GM12878 (cell line): ENCODE measurements around the gene CCL22. TPM values are rescaled to one million over a fixed set of nuclear protein-coding genes. Genes with fewer than 3 reads are reported as not detected.

Experiments used
- ATAC-seq: fragments of 200-7000 bp; cut with Tn5 transposase; 3 replicates; pipeline ENCODE4 v1.9.1; 2020; ENCODE audit warnings: mild to moderate bottlenecking, moderate library complexity
- BruUV-seq: library from RNA; stranded (reverse); fragments of 400-500 nt; replicated peaks from 2 replicates; lab custom pipeline; 2021; lab: Mats Ljungman, UMichigan
- CTCF ChIA-PET: fragments of 300-600 bp; sonication (Branson Sonifier 250); formaldehyde crosslinking; extraction: SDS; loops from one replicate; lab custom pipeline; 2021; ENCODE audit warnings: inconsistent platforms; lab: Yijun Ruan, JAX
- POLR2A ChIA-PET: fragments of 350-600 bp; formaldehyde crosslinking; extraction: SDS; loops from one replicate; lab custom pipeline; 2021; ENCODE audit warnings: inconsistent platforms; lab: Charles Lee
- RAD21 ChIA-PET: fragments of 300-600 bp; sonication (Branson Sonifier 250); formaldehyde crosslinking; loops from one replicate; lab custom pipeline; 2023; ENCODE audit warnings: antibody characterized with exemption; ENCODE audit not compliant: unreplicated experiment; lab: Charles Lee
- SMC1A ChIA-PET: fragments of 300-600 bp; sonication (Branson Sonifier 250); formaldehyde crosslinking; loops from one replicate; lab custom pipeline; 2023; ENCODE audit not compliant: unreplicated experiment, uncharacterized antibody; lab: Charles Lee
- DNase-seq: peaks from one replicate; pipeline ENCODE4 v3.0.0-alpha.2; 2011; ENCODE audit warnings: low read depth, low spot score
- FAIRE-seq: peaks from 3 replicates; lab custom pipeline; 2011; peaks lifted over from hg19 to GRCh38; lab: Jason Lieb, UNC
- H2AFZ ChIP-seq: 2 replicates; pipeline ENCODE4 v1.6.0; 2011; ENCODE audit warnings: low read depth, low read length, control low read depth; ENCODE audit not compliant: control insufficient read depth
- H3K27ac ChIP-seq: 2 replicates; pipeline ENCODE4 v1.5.1; 2011; ENCODE audit warnings: control low read depth; ENCODE audit not compliant: control insufficient read depth, insufficient read depth
- H3K27me3 ChIP-seq, 2 experiments: replicated peaks in 1 of 2; 2 replicates each; pipeline versions ENCODE4 v1.6.0 to v1.6.1; 2011; ENCODE audit warnings: low read length in 1 of 2; ENCODE audit not compliant: control insufficient read depth in 2 of 2, insufficient read depth in 2 of 2
- H3K36me3 ChIP-seq, 2 experiments: 2 replicates each; pipeline ENCODE4 v1.5.1; 2011; ENCODE audit warnings: low read length in 1 of 2; ENCODE audit not compliant: control insufficient read depth in 2 of 2, insufficient read depth in 2 of 2
- H3K4me1 ChIP-seq: 2 replicates; pipeline ENCODE4 v1.6.1; 2011; ENCODE audit warnings: mild to moderate bottlenecking, low read length, moderate library complexity, mixed read lengths; ENCODE audit not compliant: control insufficient read depth, insufficient read depth
- H3K4me2 ChIP-seq: 2 replicates; pipeline ENCODE4 v1.6.0; 2011; ENCODE audit warnings: control low read depth; ENCODE audit not compliant: control insufficient read depth, insufficient read depth
- H3K4me3 ChIP-seq: fragments of 200-600 bp; sonication (generic); 2 replicates; pipeline ENCODE4 v1.5.1; 2016
- H3K79me2 ChIP-seq: 2 replicates; pipeline ENCODE4 v1.6.0; 2011; ENCODE audit warnings: low read length; ENCODE audit not compliant: control insufficient read depth, insufficient read depth
- H3K9ac ChIP-seq: 2 replicates; pipeline ENCODE4 v1.8.0; 2011; ENCODE audit warnings: low read length, control low read depth, mixed read lengths; ENCODE audit not compliant: control insufficient read depth, insufficient read depth
- H3K9me3 ChIP-seq: replicated peaks from 3 replicates; pipeline ENCODE4 v1.5.1; 2011; ENCODE audit warnings: mild to moderate bottlenecking, low read length; ENCODE audit not compliant: control insufficient read depth, insufficient read depth
- H4K20me1 ChIP-seq: 2 replicates; pipeline ENCODE4 v1.6.0; 2011; ENCODE audit not compliant: control insufficient read depth, insufficient read depth
- CTCF ChIP-seq, 3 experiments: IDR thresholded peaks in 2 of 3; conservative IDR thresholded peaks in 1 of 3; 2 replicates each; pipeline ENCODE4 v1.5.1; 2011; ENCODE audit warnings: low read depth in 3 of 3, low read length in 3 of 3, mild to moderate bottlenecking in 3 of 3, control low read depth in 2 of 3, moderate library complexity in 2 of 3, inconsistent platforms in 1 of 3, mixed read lengths in 1 of 3; ENCODE audit not compliant: control insufficient read depth in 2 of 3, insufficient read depth in 1 of 3; ENCODE audit errors: extremely low read depth in 1 of 3
- E4F1 ChIP-seq: fragments of 450-650 bp; IDR thresholded peaks from 2 replicates; pipeline ENCODE4 v1.6.1; 2018; ENCODE audit warnings: borderline replicate concordance, mild to moderate bottlenecking; ENCODE audit not compliant: partially characterized antibody
- GATAD2B ChIP-seq: fragments of 450-650 bp; conservative IDR thresholded peaks from 2 replicates; pipeline ENCODE4 v1.6.1; 2017; ENCODE audit warnings: low read depth, mild to moderate bottlenecking, moderate library complexity
- HDAC6 ChIP-seq: fragments of 200-600 bp; sonication (generic); IDR thresholded peaks from one replicate; pipeline ENCODE4 v1.8.0; 2017; ENCODE audit warnings: antibody characterized with exemption; ENCODE audit not compliant: unreplicated experiment
- MAX ChIP-seq: IDR thresholded peaks from 2 replicates; pipeline ENCODE4 v1.6.1; 2012; ENCODE audit warnings: low read depth, low read length, improper control_type of control experiment
- NFYB ChIP-seq: IDR thresholded peaks from 2 replicates; pipeline ENCODE4 v1.6.1; 2011; ENCODE audit warnings: low read depth, mild to moderate bottlenecking, low read length, improper control_type of control experiment, moderate library complexity; ENCODE audit not compliant: insufficient read depth
- NR2C2 ChIP-seq: IDR thresholded peaks from 2 replicates; pipeline ENCODE4 v1.6.1; 2011; ENCODE audit warnings: borderline replicate concordance, low read depth; ENCODE audit not compliant: control insufficient read depth, insufficient read length
- REST ChIP-seq: IDR thresholded peaks from 2 replicates; pipeline ENCODE4 v1.6.1; 2012; ENCODE audit warnings: mild to moderate bottlenecking, low read depth, low read length
- RFX5 ChIP-seq: IDR thresholded peaks from 2 replicates; pipeline ENCODE4 v1.6.1; 2011; ENCODE audit warnings: low read depth, low read length, improper control_type of control experiment
- SMAD1 ChIP-seq: fragments of 450-650 bp; IDR thresholded peaks from 2 replicates; pipeline ENCODE4 v1.6.1; 2018; ENCODE audit warnings: mild to moderate bottlenecking, low read depth; ENCODE audit not compliant: partially characterized antibody
- ZNF207 ChIP-seq: fragments of 450-650 bp; IDR thresholded peaks from 2 replicates; pipeline ENCODE4 v1.6.1; 2014; ENCODE audit warnings: antibody characterized with exemption, mild to moderate bottlenecking, borderline replicate concordance
- ZSCAN29 ChIP-seq: fragments of 450-650 bp; IDR thresholded peaks from 2 replicates; pipeline ENCODE4 v1.6.1; 2017; ENCODE audit warnings: mild to moderate bottlenecking, moderate library complexity
- ZZZ3 ChIP-seq: IDR thresholded peaks from 2 replicates; pipeline ENCODE4 v1.6.1; 2011; ENCODE audit warnings: low read depth; ENCODE audit not compliant: control insufficient read depth, insufficient read length
- WGBS: methylation state at CpG from one replicate; pipeline ENCODE4 v1.1.6; 2016; ENCODE audit warnings: low lambda C conversion rate; ENCODE audit not compliant: insufficient replicate concordance, insufficient coverage; ENCODE audit errors: missing lambda C conversion rate; 5-methylcytosine and 5-hydroxymethylcytosine counted together
- in situ Hi-C: fragments of 300-500 bp; cut with MboI; formaldehyde crosslinking; loops from 9 replicates; pipeline ENCODE4 v1.14.3; 2018; ENCODE audit warnings: mixed read lengths
- intact Hi-C: fragments of 100-400 bp; cut with micrococcal nuclease; formaldehyde crosslinking; loops from one replicate; pipeline ENCODE4 v1.14.2; 2022; ENCODE audit not compliant: unreplicated experiment
- polyA plus RNA-seq, 11 experiments: library from polyadenylated mRNA; depleted of rRNA in 4 of 11; unstranded in 6 of 11; stranded (reverse) in 5 of 11; fragments of >200 nt; fragmentation: Nextera tagmentation in 4 of 11; fragmentation: Illumina TruSeq in 1 of 11; extraction: Ambion mirVana in 4 of 11; extraction: Trizol in 1 of 11; gene quantifications; 1 replicate in 1 of 11; 2 replicates in 10 of 11; pipeline versions ENCODE4 v1.2.1 to v1.2.3, GENCODE V29; 2011 to 2016; ENCODE audit warnings: inconsistent platforms in 2 of 11, missing spikeins in 2 of 11, low read depth in 1 of 11
- total RNA-seq, 4 experiments: library from RNA; depleted of rRNA in 3 of 4; stranded (reverse); fragments of >200 nt in 3 of 4; fragmentation: Illumina TruSeq in 1 of 4; extraction: Trizol in 1 of 4; gene quantifications; 2 replicates each; pipeline versions ENCODE4 v1.2.1 to v1.2.3, GENCODE V29; 2013 to 2021

Gene CCL22
- total and polyA plus RNA-seq, 10 of the 15 experiments (the other 5 are each of a cell fraction or from before 2014, with no cell fraction given): 38.0 to 704 (median 349) TPM

- peak; percentile 16 for ATAC-seq
- H3K4me1 ChIP-seq: peaks cover 14% of the 10 kb centered on the region
- no peaks in the 10 kb centered on the region for H3K79me2 ChIP-seq
- BruUV-seq: no TSS peak
- FAIRE-seq: no peak
- H3K27me3 ChIP-seq: no peaks in the 10 kb centered on the region
- no peaks in the 10 kb centered on the region for H4K20me1 ChIP-seq
- DNase-seq: no peak
- CTCF ChIA-PET: interaction anchor here (0.6 to 3.0 kb wide), 7 partner anchors 9 to 73 kb away, joined by 3 to 12 read pairs (median 5); no protein-coding TSS in a partner anchor
- POLR2A ChIA-PET: interaction anchor here (0.6 to 3.5 kb wide), 8 partner anchors 9 to 70 kb away, joined by 3 to 18 read pairs (median 4); no protein-coding TSS in a partner anchor
- H2AFZ ChIP-seq: no peak within 1 kb of the TSS
- H3K4me3 ChIP-seq: no peak within 1 kb of the TSS
- intact Hi-C loops: no loop called here
- WGBS: 81% methylated on average over 23 of the region's 23 CpGs
- SMC1A ChIA-PET: interaction anchor here (0.6 to 7.0 kb wide), 9 partner anchors 8 to 70 kb away, joined by 3 to 55 read pairs (median 4); no protein-coding TSS in a partner anchor
- no peaks in the 10 kb centered on the region for H3K36me3 ChIP-seq
- no peak within 1 kb of the TSS; the same call in 1 of the 2 replicates for H3K9ac ChIP-seq
- H3K9me3 ChIP-seq: no peaks in the 10 kb centered on the region
- H3K4me2 ChIP-seq: peak within 1 kb of the TSS; percentile 26
- no peak within 1 kb of the TSS for H3K27ac ChIP-seq
- RAD21 ChIA-PET: interaction anchor here (0.8 to 1.6 kb wide), 7 partner anchors 9 to 115 kb away, joined by 3 to 7 read pairs (median 4); no protein-coding TSS in a partner anchor
- in situ Hi-C loops: no loop called here
- TF ChIP-seq E4F1 (no peak), HDAC6 (no peak), NR2C2 (no peak), ZSCAN29 (no peak), ZZZ3 (no peak), NFYB (no peak), CTCF (IDR thresholded peaks at IDR 0.05 in 2 of 3, conservative IDR thresholded peaks at IDR 0.05 in 1 of 3; ENCODE audit: control insufficient read depth in 2 of 3, extremely low read depth in 1 of 3, insufficient read depth in 1 of 3, low read depth in 3 of 3, low read length in 3 of 3) (no peak), MAX (no peak), REST (no peak), RFX5 (no peak), GATAD2B (0 out of 2 replicates have a peak, but pooled peaks have one; percentile 57), ZNF207 (no peak), SMAD1 (peak; percentile 49)
Measured at GRCh38 chr16:57372372-57373116, 14.0 kb downstream of the CCL22 start, which contains the start of gene CX3CL1. CX3CL1 (plus strand) TSS chr16:57372490; CDS start chr16:57372569, 79 bp downstream.
